Glomerular visceral epithelial cell (primary cell): Measurements from ENCODE around the gene P4HB.

Source experiments
- DNase-seq: peaks from one replicate; pipeline ENCODE4 v3.0.0-alpha.2; 2016; ENCODE audit errors: extremely low spot score

The P4HB gene

GRCh38 chr17:81810892-81811704, 49.2 kb downstream of the P4HB start:
- no peak for DNase-seq

GRCh38 chr17:81810476-81810875, 49.9 kb downstream of the P4HB start:
- DNase-seq: no peak

- DNase-seq: no peak
These were observed 50.8 kb downstream of the P4HB start for GRCh38 chr17:81809556-81809998.

- DNase-seq: no peak
These were observed 51.4 kb downstream of the P4HB start for GRCh38 chr17:81808778-81809555.

- DNase-seq: no peak
These were observed 52.5 kb downstream of the P4HB start for GRCh38 chr17:81807839-81808238.

GRCh38 chr17:81807210-81807719, 53.1 kb downstream of the P4HB start:
- DNase-seq: no peak

- DNase-seq: no peak
These were observed 53.7 kb downstream of the P4HB start for GRCh38 chr17:81806461-81807209.

- DNase-seq: no peak
These were observed 54.5 kb downstream of the P4HB start for GRCh38 chr17:81805707-81806460.

GRCh38 chr17:81804559-81805399, 55.6 kb downstream of the P4HB start:
- DNase-seq: no peak

GRCh38 chr17:81803728-81804558, 56.4 kb downstream of the P4HB start, which contains the start of gene GCGR:
TSS of gene GCGR (plus strand) at chr17:81804150. CDS start at chr17:81809019, 4,869 bp downstream.
- no peak for DNase-seq

GRCh38 chr17:81802856-81803643, 57.3 kb downstream of the P4HB start:
- DNase-seq: no peak

GRCh38 chr17:81802048-81802758, 58.1 kb downstream of the P4HB start:
- DNase-seq: no peak

- no peak for DNase-seq
These were observed 59.0 kb downstream of the P4HB start for GRCh38 chr17:81801327-81801726.

GRCh38 chr17:81794509-81794908, 65.8 kb downstream of the P4HB start:
- DNase-seq: no peak

GRCh38 chr17:81794074-81794476, 66.3 kb downstream of the P4HB start:
- no peak for DNase-seq
